M059J (cell line): Measurements from ENCODE around the gene TOPORS. TPM values are rescaled to one million over a fixed set of nuclear protein-coding genes. Genes with fewer than 3 reads are reported as not detected.
"Not testable (repeated sequence)": the region's sequence is repeated elsewhere in the genome, so short reads cannot be mapped to it uniquely, and the experiment has no call there.

ENCODE experiments used
- DNase-seq: peaks from one replicate; pipeline ENCODE4 v3.0.0-alpha.2; 2012; ENCODE audit warnings: low read depth
- total RNA-seq: library from RNA; depleted of rRNA; stranded (reverse); fragments of >200 nt; shearing (Covaris generic); gene quantifications from 2 replicates; pipeline ENCODE4 v1.2.3, GENCODE V29; 2014

Gene TOPORS
- total RNA-seq, 1 experiment from 2014 or later, result 33.7 TPM

- no peak for DNase-seq
These were observed 14.4 kb upstream of the TOPORS start for GRCh38 chr9:32566770-32567169.

- DNase-seq, result no peak
These were observed 13.6 kb upstream of the TOPORS start for GRCh38 chr9:32565967-32566366.

- DNase-seq, result no peak
These were observed 6.1 kb upstream of the TOPORS start for GRCh38 chr9:32558408-32558934.

GRCh38 chr9:32554591-32554990 lies 2.2 kb upstream of the TOPORS start:
- DNase-seq, result no peak

GRCh38 chr9:32554107-32554506 lies 1.7 kb upstream of the TOPORS start:
- no peak for DNase-seq

GRCh38 chr9:32551276-32552051 lies 922 bp downstream of the TOPORS start:
- DNase-seq, result peak; percentile 88

GRCh38 chr9:32550562-32551275 lies 1.7 kb downstream of the TOPORS start:
- DNase-seq, result peak; percentile 88

GRCh38 chr9:32550150-32550561 lies 2.2 kb downstream of the TOPORS start:
- peak; percentile 30 for DNase-seq

- DNase-seq, result not testable (repeated sequence)
These were observed 4.2 kb downstream of the TOPORS start for GRCh38 chr9:32548213-32548612.

- DNase-seq, result no peak
These were observed 6.5 kb downstream of the TOPORS start for GRCh38 chr9:32545884-32546283.

GRCh38 chr9:32543047-32543446 lies 9.3 kb downstream of the TOPORS start:
- DNase-seq, result no peak

- no peak for DNase-seq
These were observed 18.6 kb downstream of the TOPORS start for GRCh38 chr9:32533816-32534215.

- DNase-seq, result no peak
These were observed 19.1 kb downstream of the TOPORS start for GRCh38 chr9:32533336-32533735.

GRCh38 chr9:32526707-32527048 lies 25.7 kb downstream of the TOPORS start:
- no peak for DNase-seq

- peak; percentile 96 for DNase-seq
These were observed 26.2 kb downstream of the TOPORS start, which contains the start of gene RIGI for GRCh38 chr9:32526041-32526706. RIGI (minus strand) TSS chr9:32526196; CDS start chr9:32526166, 30 bp downstream.

GRCh38 chr9:32525709-32526030 lies 26.7 kb downstream of the TOPORS start:
- DNase-seq, result no peak

- peak; percentile 41 for DNase-seq
These were observed 27.3 kb downstream of the TOPORS start for GRCh38 chr9:32524892-32525708.

- DNase-seq, result not testable (repeated sequence)
These were observed 27.9 kb downstream of the TOPORS start for GRCh38 chr9:32524558-32524891.

GRCh38 chr9:32523910-32524309 lies 28.5 kb downstream of the TOPORS start:
- no peak for DNase-seq

GRCh38 chr9:32518276-32518675 lies 34.1 kb downstream of the TOPORS start:
- no peak for DNase-seq

GRCh38 chr9:32516241-32516640 lies 36.1 kb downstream of the TOPORS start:
- DNase-seq, result no peak

GRCh38 chr9:32508728-32509127 lies 43.7 kb downstream of the TOPORS start:
- DNase-seq, result no peak
